H1 (cell line): ENCODE measurements around the gene TNFRSF8. TPM values are rescaled to one million over a fixed set of nuclear protein-coding genes. Genes with fewer than 3 reads are reported as not detected.

Experiments used
- CTCF ChIA-PET: fragments of 300-600 bp; sonication (Branson Sonifier 250); formaldehyde crosslinking; loops from one replicate; lab custom pipeline; 2021; ENCODE audit not compliant: partially characterized antibody; lab: Charles Lee
- POLR2A ChIA-PET: fragments of 300-600 bp; sonication (Branson Sonifier 250); formaldehyde crosslinking; loops from one replicate; lab custom pipeline; 2021; ENCODE audit warnings: inconsistent platforms; ENCODE audit not compliant: partially characterized antibody; lab: Charles Lee
- DNase-seq, 2 experiments: peaks; one replicate each; pipeline versions ENCODE4 v3.0.0 to v3.0.0-alpha.2; 2010 to 2022; ENCODE audit warnings: low spot score in 2 of 2, low read depth in 1 of 2, mixed read lengths in 1 of 2
- FAIRE-seq: peaks from 2 replicates; lab custom pipeline; 2011; peaks lifted over from hg19 to GRCh38; lab: Jason Lieb, UNC
- H2AFZ ChIP-seq: 2 replicates; pipeline ENCODE4 v1.8.1; 2012; ENCODE audit warnings: low read length, inconsistent platforms
- H2AK5ac ChIP-seq: 2 replicates; pipeline ENCODE4 v1.6.1; 2013; ENCODE audit warnings: low read depth, low read length
- H2BK120ac ChIP-seq: replicated peaks from 2 replicates; pipeline ENCODE3; 2013; ENCODE audit warnings: low read depth, low read length, inconsistent platforms
- H2BK12ac ChIP-seq: 2 replicates; pipeline ENCODE4 v1.6.1; 2013; ENCODE audit warnings: low read depth, low read length
- H2BK15ac ChIP-seq: 2 replicates; pipeline ENCODE4 v1.6.1; 2013; ENCODE audit warnings: low read length
- H2BK20ac ChIP-seq: 2 replicates; pipeline ENCODE4 v1.6.1; 2013; ENCODE audit warnings: low read length
- H2BK5ac ChIP-seq: 2 replicates; pipeline ENCODE4 v1.6.1; 2013; ENCODE audit warnings: low read depth, low read length
- H3K14ac ChIP-seq: 2 replicates; pipeline ENCODE4 v1.6.1; 2013; ENCODE audit warnings: inconsistent platforms; ENCODE audit not compliant: insufficient read length
- H3K18ac ChIP-seq: 2 replicates; pipeline ENCODE4 v1.6.1; 2013; ENCODE audit warnings: low read length; ENCODE audit errors: extremely low read depth
- H3K23ac ChIP-seq: 2 replicates; pipeline ENCODE4 v1.6.1; 2013; ENCODE audit warnings: inconsistent platforms; ENCODE audit not compliant: insufficient read length
- H3K23me2 ChIP-seq: 2 replicates; pipeline ENCODE4 v1.6.1; 2013; ENCODE audit warnings: low read depth, low read length
- H3K27ac ChIP-seq: 2 replicates; pipeline ENCODE4 v1.6.1; 2011; ENCODE audit warnings: low read depth, low read length, inconsistent platforms
- H3K27me3 ChIP-seq, 4 experiments: replicated peaks in 1 of 4; 1 replicate in 1 of 4; 2 replicates in 3 of 4; pipeline versions ENCODE4 v1.6.1 to v1.8.1; 2011 to 2013; ENCODE audit warnings: low read length in 3 of 4, mild to moderate bottlenecking in 3 of 4, inconsistent platforms in 2 of 4, mixed read lengths in 2 of 4, moderate library complexity in 1 of 4; ENCODE audit not compliant: control insufficient read depth in 3 of 4, insufficient read depth in 3 of 4; ENCODE audit errors: extremely low read depth in 1 of 4
- H3K36me3 ChIP-seq, 4 experiments: 2 replicates each; pipeline versions ENCODE4 v1.6.1 to v1.8.1; 2011 to 2013; ENCODE audit warnings: mild to moderate bottlenecking in 4 of 4, low read length in 3 of 4, moderate library complexity in 2 of 4, control low read depth in 1 of 4, inconsistent platforms in 1 of 4; ENCODE audit not compliant: insufficient read depth in 4 of 4, control insufficient read depth in 2 of 4
- H3K4ac ChIP-seq: replicated peaks from 2 replicates; pipeline ENCODE3; 2013; ENCODE audit warnings: low read length, low read depth, mixed read lengths, inconsistent platforms; ENCODE audit not compliant: insufficient read length
- H3K4me1 ChIP-seq, 4 experiments: replicated peaks in 1 of 4; 1 replicate in 1 of 4; 2 replicates in 3 of 4; pipeline versions ENCODE4 v1.6.1 to v1.8.1; 2011 to 2013; ENCODE audit warnings: low read length in 3 of 4, inconsistent platforms in 2 of 4, mixed read lengths in 1 of 4; ENCODE audit not compliant: insufficient read depth in 4 of 4, control insufficient read depth in 3 of 4
- H3K4me2 ChIP-seq, 2 experiments: 2 replicates each; pipeline versions ENCODE4 v1.6.1 to v1.8.1; 2011 to 2013; ENCODE audit warnings: low read depth in 2 of 2, low read length in 2 of 2, control low read depth in 1 of 2, inconsistent platforms in 1 of 2, mild to moderate bottlenecking in 1 of 2; ENCODE audit not compliant: insufficient read depth in 1 of 2
- H3K4me3 ChIP-seq, 4 experiments: fragments of 200-600, 300-600 bp in 1 of 4; sonication (generic), shearing (Covaris generic), sonication (Bioruptor Twin) in 1 of 4; 2 replicates each; pipeline versions ENCODE4 v1.5.1 to v1.8.1; 2011 to 2016; ENCODE audit warnings: low read length in 4 of 4, low read depth in 3 of 4, control low read depth in 2 of 4, inconsistent platforms in 2 of 4, mild to moderate bottlenecking in 2 of 4, mixed read lengths in 1 of 4, moderate library complexity in 1 of 4; ENCODE audit not compliant: insufficient read depth in 2 of 4; ENCODE audit errors: extremely low read depth in 1 of 4
- H3K56ac ChIP-seq: replicated peaks from 2 replicates; pipeline ENCODE3; 2013; ENCODE audit warnings: low read depth, mild to moderate bottlenecking, mixed read lengths, low read length, inconsistent platforms; ENCODE audit not compliant: insufficient read length
- H3K79me1 ChIP-seq: 2 replicates; pipeline ENCODE4 v1.6.1; 2013; ENCODE audit warnings: low read depth, low read length, control low read depth
- H3K79me2 ChIP-seq, 2 experiments: 2 replicates each; pipeline versions ENCODE4 v1.6.1 to v1.8.1; 2012 to 2013; ENCODE audit warnings: low read length in 2 of 2, mild to moderate bottlenecking in 2 of 2, inconsistent platforms in 1 of 2; ENCODE audit not compliant: insufficient read depth in 2 of 2, control insufficient read depth in 1 of 2
- H3K9ac ChIP-seq, 4 experiments: replicated peaks in 1 of 4; 1 replicate in 1 of 4; 2 replicates in 3 of 4; pipeline versions ENCODE4 v1.6.1 to v1.8.1; 2011 to 2013; ENCODE audit warnings: low read depth in 3 of 4, low read length in 3 of 4, control low read depth in 2 of 4, mild to moderate bottlenecking in 2 of 4, moderate library complexity in 2 of 4, inconsistent platforms in 1 of 4; ENCODE audit errors: extremely low read depth in 1 of 4
- H3K9me3 ChIP-seq, 2 experiments: 2 replicates each; pipeline versions ENCODE4 v1.6.1 to v1.8.1; 2012 to 2013; ENCODE audit warnings: mild to moderate bottlenecking in 2 of 2, moderate library complexity in 2 of 2, control low read depth in 1 of 2, inconsistent platforms in 1 of 2, low read depth in 1 of 2, low read length in 1 of 2, mixed read lengths in 1 of 2; ENCODE audit not compliant: insufficient read depth in 2 of 2
- H4K20me1 ChIP-seq, 2 experiments: replicated peaks in 1 of 2; 2 replicates each; pipeline versions ENCODE3 to v1.8.1; 2011 to 2013; ENCODE audit warnings: inconsistent platforms in 2 of 2, low read length in 2 of 2, mild to moderate bottlenecking in 1 of 2; ENCODE audit not compliant: insufficient read depth in 2 of 2, control insufficient read depth in 1 of 2
- H4K5ac ChIP-seq: 2 replicates; pipeline ENCODE4 v1.6.1; 2013; ENCODE audit warnings: low read length, low read depth, mixed read lengths, inconsistent platforms; ENCODE audit not compliant: insufficient read length
- H4K8ac ChIP-seq: 2 replicates; pipeline ENCODE4 v1.8.0; 2013; ENCODE audit warnings: mild to moderate bottlenecking, moderate library complexity, low read length, inconsistent platforms; ENCODE audit not compliant: insufficient read depth; ENCODE audit errors: extremely low read depth
- H4K91ac ChIP-seq: replicated peaks from 2 replicates; pipeline ENCODE3; 2013; ENCODE audit warnings: low read length, mixed read lengths, inconsistent platforms; ENCODE audit not compliant: insufficient read length
- ATF3 ChIP-seq: IDR thresholded peaks from 2 replicates; pipeline ENCODE4 v1.6.1; 2011; ENCODE audit warnings: low read depth, mild to moderate bottlenecking, low read length; ENCODE audit not compliant: insufficient read depth
- CBX8 ChIP-seq: fragments of 300-800, 300-1000 bp; sonication (generic); IDR thresholded peaks from 2 replicates; pipeline ENCODE4 v1.7.1; 2016; ENCODE audit warnings: low read depth, low read length, borderline replicate concordance
- CREB1 ChIP-seq: IDR thresholded peaks from 2 replicates; pipeline ENCODE4 v1.6.1; 2012; ENCODE audit warnings: inconsistent platforms
- FOSL1 ChIP-seq: IDR thresholded peaks from 2 replicates; pipeline ENCODE4 v1.6.1; 2011; ENCODE audit warnings: mild to moderate bottlenecking, low read depth, low read length, moderate library complexity; ENCODE audit not compliant: insufficient read depth
- NRF1 ChIP-seq: IDR thresholded peaks from 2 replicates; pipeline ENCODE4 v1.6.1; 2011; ENCODE audit warnings: mild to moderate bottlenecking, low read depth, low read length, improper control_type of control experiment
- TEAD4 ChIP-seq: IDR thresholded peaks from 2 replicates; pipeline ENCODE4 v1.6.1; 2012; ENCODE audit warnings: low read depth, low read length, inconsistent platforms, mixed read lengths
- WGBS, 2 experiments: shearing (Covaris generic) in 1 of 2; methylation state at CpG; one replicate each; pipeline versions ENCODE4 v1.1.6 to v1.1.7; 2013 to 2015; ENCODE audit warnings: low lambda C conversion rate in 2 of 2, mixed read lengths in 2 of 2, inconsistent platforms in 1 of 2, low coverage in 1 of 2, missing lambda C conversion rate in 1 of 2; ENCODE audit not compliant: insufficient replicate concordance in 2 of 2, insufficient coverage in 1 of 2, insufficient read length in 1 of 2; ENCODE audit errors: extremely low coverage in 1 of 2, missing lambda C conversion rate in 1 of 2; 5-methylcytosine and 5-hydroxymethylcytosine counted together
- polyA plus RNA-seq, 7 experiments: library from polyadenylated mRNA; depleted of rRNA in 3 of 7; stranded (reverse) in 5 of 7; unstranded in 2 of 7; fragments of >200 nt in 5 of 7; fragments of 200-250 nt in 2 of 7; gene quantifications; 1 replicate in 5 of 7; 2 replicates in 1 of 7; 4 replicates in 1 of 7; pipeline versions ENCODE4 v1.2.1 to v1.2.3, GENCODE V29; 2011 to 2013; ENCODE audit warnings: missing spikeins in 2 of 7, mixed read lengths in 2 of 7
- total RNA-seq: library from RNA; stranded (reverse); fragmentation: NEBNext Ultra II Directional; extraction: Animal tissue kit (Norgen Biotek cat#: 25700); gene quantifications from 2 replicates; pipeline ENCODE4 v1.2.1, GENCODE V29; 2021

The TNFRSF8 gene
- total and polyA plus RNA-seq, 2 of the 8 experiments (the other 6 are each of a cell fraction or from before 2014, with no cell fraction given) = 23.2 to 32.7 TPM

DNA sequence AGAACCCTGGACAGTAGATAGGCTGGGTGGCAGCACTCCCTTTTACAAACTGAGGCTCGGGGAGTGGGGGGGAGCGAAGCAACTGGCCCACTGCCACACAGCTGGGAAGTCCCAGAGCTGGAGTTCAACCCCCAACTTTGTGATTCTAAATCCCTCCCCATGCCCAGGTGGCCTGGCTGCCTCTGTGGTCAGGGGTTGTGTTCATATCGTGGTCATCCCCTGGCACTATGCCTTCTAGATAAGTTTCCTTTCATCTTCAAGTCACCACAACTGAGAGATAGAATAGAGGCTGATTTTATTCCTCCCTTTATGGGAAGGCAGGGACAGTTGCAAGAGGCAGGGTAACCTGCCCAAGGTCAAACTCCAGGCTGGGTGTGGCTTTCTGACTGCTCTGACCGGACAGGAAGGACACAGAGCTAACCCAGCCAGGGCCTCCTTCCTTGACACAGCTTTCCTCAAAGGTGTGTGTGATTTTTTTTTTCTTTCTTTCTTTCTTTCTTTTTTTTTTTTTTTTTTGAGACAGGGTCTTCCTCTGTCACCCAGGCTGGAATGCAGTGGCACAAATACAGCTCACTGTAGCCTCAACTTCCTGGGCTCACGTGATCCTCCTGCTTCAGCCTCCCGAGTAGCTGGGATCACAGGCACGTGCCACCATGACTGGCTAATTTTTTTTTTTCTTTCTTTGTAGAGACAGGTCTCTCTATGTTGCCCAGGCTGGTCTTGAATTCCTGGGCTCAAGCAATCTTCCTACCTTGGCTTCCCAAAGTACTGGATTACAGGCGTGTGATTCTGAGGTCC is 85.3 kb downstream of the TNFRSF8 start:
- Histone ChIP-seq H3K4me2 (no peak overlapping the region), H4K91ac (no peak overlapping the region), H3K56ac (no peak overlapping the region), H3K23ac (no peak overlapping the region), H2AK5ac (no peak overlapping the region), H2BK120ac (no peak overlapping the region), H3K79me1 (no peaks in the 10 kb centered on the region), H3K79me2 (no peaks in the 10 kb centered on the region), H4K8ac (no peak overlapping the region), H4K5ac (no peak overlapping the region), H3K4me3 (no peak overlapping the region), H2BK15ac (no peak overlapping the region), H3K4me1 (peaks cover 0 to 5% (median 3%) of the 10 kb centered on the region in 4 experiments; a peak in 5 of 7 replicates), H2AFZ (no peak overlapping the region), H3K27me3 (peaks cover 0 to 2% (median 0%) of the 10 kb centered on the region in 4 experiments; a peak in 1 of 7 replicates), H2BK12ac (no peak overlapping the region), H3K4ac (no peak overlapping the region), H3K18ac (no peak overlapping the region), H3K27ac (no peak overlapping the region), H2BK5ac (no peak overlapping the region), H2BK20ac (no peak overlapping the region), H3K9ac (no peak overlapping the region), H3K23me2 (no peaks in the 10 kb centered on the region), H3K9me3 (no peaks in the 10 kb centered on the region; a peak in 1 of 4 replicates), H4K20me1 (no peaks in the 10 kb centered on the region), H3K14ac (no peak overlapping the region), H3K36me3 (no peaks in the 10 kb centered on the region)
- ChIA-PET POLR2A (interaction anchor here (0.6 to 0.7 kb wide), 2 partner anchors 9 to 498 kb away, joined by 3 to 4 read pairs; no protein-coding TSS in a partner anchor), CTCF (interaction anchor here (0.9 to 9.2 kb wide), 6 partner anchors 23 to 59 kb away, joined by 3 to 79 read pairs (median 8); no protein-coding TSS in a partner anchor)
- TF ChIP-seq CREB1 (no peak), TEAD4 (no peak), CBX8 (no peak), ATF3 (no peak), NRF1 (no peak), FOSL1 (no peak)
- FAIRE-seq = no peak
- no peak for DNase-seq
- WGBS, 2 experiments = 94% methylated on average over 7 of the region's 8 CpGs; no CpG with 5 or more reads in 1 of the 2 experiments
